Subcutaneous abdominal adipose tissue (tissue), 5 donors: Measurements from ENCODE around the gene ADISSP.

Experiments used
- H3K27ac ChIP-seq: one replicate; pipeline ENCODE4 v1.7.0; 2013; ENCODE audit warnings: low read depth, mild to moderate bottlenecking, inconsistent platforms, low read length, moderate library complexity
- H3K27me3 ChIP-seq, 5 donors: one replicate each; pipeline ENCODE4 v1.7.0; 2013; ENCODE audit warnings: low read length in 5 of 5, inconsistent platforms in 1 of 5; ENCODE audit not compliant: control insufficient read depth in 5 of 5, insufficient read depth in 4 of 5
- H3K36me3 ChIP-seq, 5 donors: one replicate each; pipeline ENCODE4 v1.7.0; 2013; ENCODE audit warnings: low read length in 5 of 5; ENCODE audit not compliant: control insufficient read depth in 5 of 5, insufficient read depth in 5 of 5
- H3K4me1 ChIP-seq, 5 donors: one replicate each; pipeline ENCODE4 v1.7.0; 2013; ENCODE audit warnings: low read length in 5 of 5, mild to moderate bottlenecking in 3 of 5, moderate library complexity in 1 of 5; ENCODE audit not compliant: control insufficient read depth in 5 of 5, insufficient read depth in 5 of 5
- H3K4me3 ChIP-seq, 5 donors: one replicate each; pipeline ENCODE4 v1.7.0; 2013; ENCODE audit warnings: low read length in 5 of 5, low read depth in 1 of 5
- H3K9ac ChIP-seq, 5 donors: one replicate each; pipeline ENCODE4 v1.7.0; 2013; ENCODE audit warnings: low read length in 5 of 5, mild to moderate bottlenecking in 4 of 5, moderate library complexity in 3 of 5
- H3K9me3 ChIP-seq, 5 donors: one replicate each; pipeline ENCODE4 v1.7.0; 2013; ENCODE audit warnings: low read length in 5 of 5; ENCODE audit not compliant: control insufficient read depth in 5 of 5
- donor health status: healthy.
- donor health status: healthy.
- donor health status: healthy.
- donor health status: healthy.
- donor health status: healthy.

Gene ADISSP

DNA sequence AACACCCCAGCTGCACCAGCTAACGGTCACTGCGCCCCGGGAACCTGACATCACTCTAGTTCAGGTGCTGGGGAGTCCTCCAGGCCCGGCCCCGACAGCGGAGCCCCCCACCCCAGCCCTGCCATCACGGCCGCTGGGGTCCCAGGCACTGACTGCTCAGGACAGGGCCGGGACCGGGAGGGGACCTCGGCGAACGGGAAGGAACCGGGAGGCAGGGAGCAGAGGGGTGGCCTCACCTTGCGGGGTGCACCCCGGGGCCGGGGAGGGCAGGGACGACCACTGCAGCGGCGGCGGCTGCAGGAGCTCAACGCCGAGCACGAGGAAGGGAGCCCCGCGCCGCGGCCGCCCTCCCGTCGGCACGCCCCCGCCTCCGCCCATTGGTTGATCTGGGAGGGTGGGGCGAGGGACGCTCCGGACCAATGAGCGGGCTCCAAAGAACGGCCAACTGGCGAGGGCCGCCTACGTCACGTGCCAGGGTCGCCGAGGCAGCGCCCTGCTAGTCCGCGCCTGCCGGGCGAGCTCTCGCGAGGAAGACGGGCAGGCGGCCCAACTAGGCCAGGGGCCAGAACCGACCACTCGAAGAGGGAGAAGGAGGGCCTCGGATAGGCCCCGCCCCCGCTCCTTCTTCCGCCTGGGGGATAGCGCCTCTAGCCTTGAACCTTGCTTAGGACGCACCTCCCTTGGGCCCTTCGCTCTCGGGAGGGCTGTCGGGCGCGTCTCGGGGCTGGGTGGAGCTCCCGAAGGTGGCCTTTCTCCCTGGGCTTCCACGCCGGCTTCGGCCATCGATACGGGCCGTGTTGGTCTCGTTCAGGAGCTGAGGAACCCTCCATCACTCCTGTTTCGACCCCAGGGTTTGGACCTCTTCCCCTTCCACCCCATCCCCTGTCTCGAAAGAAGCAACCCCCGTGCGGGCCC, at the start of gene ADISSP:
Gene ADISSP, minus strand, starts transcription at position 327 of the 915 bp plus-strand sequence. CDS start 7,653 bp downstream, outside the sequence.
- Histone ChIP-seq H3K4me3 (peak within 1 kb of the TSS; percentile 66 to 87 (median 76)), H3K4me1 (peaks cover 12 to 58% (median 55%) of the 10 kb centered on the region in 5 donors), H3K36me3 (no peaks in the 10 kb centered on the region), H3K9me3 (no peaks in the 10 kb centered on the region), H3K9ac (peak within 1 kb of the TSS in 4 of 5 donors; percentile 65 to 82 (median 79)), H3K27me3 (no peaks in the 10 kb centered on the region), H3K27ac (peak within 1 kb of the TSS; percentile 60)

- H3K36me3 ChIP-seq = no peaks in the 10 kb centered on the region
- H3K9me3 ChIP-seq = no peaks in the 10 kb centered on the region
- peaks cover 12 to 45% (median 42%) of the 10 kb centered on the region in 5 donors for H3K4me1 ChIP-seq
- H3K27ac ChIP-seq = no peak overlapping the region
- H3K27me3 ChIP-seq = peaks cover 0 to 3% (median 0%) of the 10 kb centered on the region in 5 donors
- H3K4me3 ChIP-seq = no peak overlapping the region
- H3K9ac ChIP-seq = no peak overlapping the region
Measured at GRCh38 chr20:3815703-3816315, 48.3 kb upstream of the ADISSP start.

GRCh38 chr20:3814928-3815495, 47.5 kb upstream of the ADISSP start:
- peaks cover 15 to 51% (median 49%) of the 10 kb centered on the region in 5 donors for H3K4me1 ChIP-seq
- no peaks in the 10 kb centered on the region for H3K9me3 ChIP-seq
- H3K9ac ChIP-seq = no peak overlapping the region
- no peak overlapping the region for H3K4me3 ChIP-seq
- H3K27ac ChIP-seq = no peak overlapping the region
- H3K36me3 ChIP-seq = no peaks in the 10 kb centered on the region
- H3K27me3 ChIP-seq = peaks cover 0 to 3% (median 0%) of the 10 kb centered on the region in 5 donors

GRCh38 chr20:3813848-3814581, 46.5 kb upstream of the ADISSP start:
- Histone ChIP-seq H3K27ac (no peak overlapping the region), H3K4me3 (no peak overlapping the region), H3K9me3 (no peaks in the 10 kb centered on the region), H3K9ac (no peak overlapping the region), H3K27me3 (peaks cover 0 to 3% (median 0%) of the 10 kb centered on the region in 5 donors), H3K4me1 (peaks cover 15 to 46% (median 42%) of the 10 kb centered on the region in 5 donors), H3K36me3 (no peaks in the 10 kb centered on the region)

- H3K36me3 ChIP-seq = no peaks in the 10 kb centered on the region
- peak overlapping the region in 1 of 5 donors; percentile 31 for H3K9ac ChIP-seq
- peaks cover 0 to 3% (median 0%) of the 10 kb centered on the region in 5 donors for H3K27me3 ChIP-seq
- H3K4me3 ChIP-seq = no peak overlapping the region
- H3K27ac ChIP-seq = peak overlapping the region; percentile 82
- no peaks in the 10 kb centered on the region for H3K9me3 ChIP-seq
- H3K4me1 ChIP-seq = peaks cover 12 to 41% (median 38%) of the 10 kb centered on the region in 5 donors
Measured at GRCh38 chr20:3812975-3813847, 45.7 kb upstream of the ADISSP start.

DNA sequence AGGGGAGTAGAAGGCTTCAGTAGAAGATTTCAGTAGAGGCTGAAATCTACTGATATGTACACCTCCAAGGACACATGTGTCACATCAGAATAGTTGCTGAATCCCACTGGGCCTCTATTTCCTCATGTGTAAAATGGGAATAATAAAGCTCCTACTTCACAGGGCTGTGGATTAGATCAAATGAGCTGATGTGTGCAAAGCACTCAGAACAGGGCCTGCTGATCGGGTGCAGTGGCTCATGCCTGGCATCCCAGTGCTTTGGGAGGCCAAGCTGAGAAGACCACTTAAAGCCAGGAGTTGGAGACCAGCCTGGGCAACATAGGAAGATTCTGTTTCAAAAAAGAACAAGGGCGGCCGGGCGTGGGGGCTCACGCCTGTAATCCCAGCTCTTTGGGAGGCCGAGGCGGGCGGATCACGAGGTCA, 44.7 kb upstream of the ADISSP start:
- Histone ChIP-seq H3K27me3 (peaks cover 0 to 3% (median 0%) of the 10 kb centered on the region in 5 donors), H3K36me3 (no peaks in the 10 kb centered on the region), H3K4me1 (peaks cover 17 to 48% (median 46%) of the 10 kb centered on the region in 5 donors), H3K9me3 (no peaks in the 10 kb centered on the region), H3K27ac (peak overlapping the region; percentile 82), H3K9ac (peak overlapping the region in 3 of 5 donors; percentile 30 to 43 (median 38)), H3K4me3 (peak overlapping the region in 2 of 5 donors; percentile 4 to 22)

GRCh38 chr20:3811467-3812258, 44.1 kb upstream of the ADISSP start:
- Histone ChIP-seq H3K27ac (peak overlapping the region; percentile 82), H3K4me1 (peaks cover 20 to 54% (median 52%) of the 10 kb centered on the region in 5 donors), H3K4me3 (peak overlapping the region; percentile 48 to 79 (median 57))

GRCh38 chr20:3808544-3808943, 41.0 kb upstream of the ADISSP start:
- Histone ChIP-seq H3K27ac (peak overlapping the region; percentile 97), H3K4me3 (peak overlapping the region in 2 of 5 donors; percentile 29 to 36), H3K27me3 (peaks cover 0 to 3% (median 0%) of the 10 kb centered on the region in 5 donors), H3K4me1 (peaks cover 20 to 68% (median 64%) of the 10 kb centered on the region in 5 donors), H3K9ac (peak overlapping the region in 4 of 5 donors; percentile 43 to 83 (median 65)), H3K9me3 (peaks cover 0 to 3% (median 0%) of the 10 kb centered on the region in 5 donors), H3K36me3 (peaks cover 0 to 17% (median 11%) of the 10 kb centered on the region in 5 donors)

More at GRCh38 chr20:3811467-3812258, 44.1 kb upstream of the ADISSP start:
- Histone ChIP-seq H3K9ac (peak overlapping the region; percentile 16 to 77 (median 69)), H3K36me3 (no peaks in the 10 kb centered on the region), H3K9me3 (no peaks in the 10 kb centered on the region), H3K27me3 (peaks cover 0 to 3% (median 0%) of the 10 kb centered on the region in 5 donors)
